ENCODE measurements around the gene RDH13.

- TF ChIP-seq CTCF (IDR thresholded peaks at IDR 0.05), result no peak
- no peak for TF ChIP-seq EP300 (IDR thresholded peaks at IDR 0.05)
- TF ChIP-seq POLR2AphosphoS5 (IDR thresholded peaks at IDR 0.05), result no peak
Measured at GRCh38 chr19:55105237-55105636, 42.3 kb upstream of the RDH13 start.
